HS-27A (cell line): ENCODE results near the gene PCDH15.

Experiments used
- DNase-seq: peaks from one replicate; pipeline ENCODE4 v3.0.0-alpha.2; 2012; ENCODE audit warnings: low read depth, missing footprints

The PCDH15 gene

DNA sequence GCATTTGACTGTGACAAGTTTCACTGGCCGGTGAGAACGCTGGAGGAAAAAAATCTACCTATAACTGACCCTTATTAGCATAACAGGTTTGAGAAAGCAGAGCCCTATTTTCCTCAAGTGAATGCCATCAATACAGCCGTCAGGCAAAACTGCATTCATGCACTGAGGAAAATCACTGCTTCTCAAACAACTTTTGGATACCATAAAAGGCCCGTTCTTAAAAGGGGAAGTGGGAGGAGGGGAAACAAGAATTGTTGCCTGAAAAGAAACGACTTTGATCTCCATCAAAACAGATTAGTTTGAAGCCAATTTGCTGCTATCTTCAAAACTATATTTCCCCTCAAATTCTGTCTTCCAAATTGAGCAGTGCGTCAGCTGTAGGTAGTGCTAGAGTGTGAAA is 670.6 kb downstream of the PCDH15 start:
- DNase-seq = no peak

DNA sequence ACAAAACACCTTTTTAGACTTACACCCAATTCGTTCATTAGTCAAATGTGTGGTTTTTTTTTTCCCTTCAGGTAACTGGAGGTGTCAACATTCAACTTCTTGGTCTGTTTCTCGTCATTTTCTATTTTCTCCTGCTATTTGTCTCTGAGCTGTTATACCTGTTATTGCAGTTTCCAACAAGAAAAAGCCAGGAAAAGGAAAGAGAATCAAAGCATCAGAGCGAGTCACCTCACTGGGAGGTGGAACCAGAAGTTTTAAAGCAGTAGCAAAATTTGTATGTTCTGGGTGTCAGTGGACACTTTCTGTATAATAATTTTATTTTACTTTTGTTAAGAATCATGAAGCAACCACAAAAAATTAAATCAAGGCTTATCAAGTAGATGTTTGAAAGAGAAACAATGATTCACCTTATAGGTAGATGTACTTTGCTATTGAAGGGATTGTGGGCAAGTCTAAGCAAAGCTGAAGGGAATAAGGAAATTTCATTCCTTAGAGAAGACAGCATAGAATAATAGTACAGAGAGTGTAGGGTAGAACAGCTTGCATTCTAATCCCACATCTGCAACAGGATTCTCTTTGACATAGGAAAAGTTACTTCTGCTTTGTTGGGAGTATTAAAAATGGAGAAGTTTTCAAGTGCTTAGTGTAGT is 675.8 kb downstream of the PCDH15 start:
- no peak for DNase-seq

DNA sequence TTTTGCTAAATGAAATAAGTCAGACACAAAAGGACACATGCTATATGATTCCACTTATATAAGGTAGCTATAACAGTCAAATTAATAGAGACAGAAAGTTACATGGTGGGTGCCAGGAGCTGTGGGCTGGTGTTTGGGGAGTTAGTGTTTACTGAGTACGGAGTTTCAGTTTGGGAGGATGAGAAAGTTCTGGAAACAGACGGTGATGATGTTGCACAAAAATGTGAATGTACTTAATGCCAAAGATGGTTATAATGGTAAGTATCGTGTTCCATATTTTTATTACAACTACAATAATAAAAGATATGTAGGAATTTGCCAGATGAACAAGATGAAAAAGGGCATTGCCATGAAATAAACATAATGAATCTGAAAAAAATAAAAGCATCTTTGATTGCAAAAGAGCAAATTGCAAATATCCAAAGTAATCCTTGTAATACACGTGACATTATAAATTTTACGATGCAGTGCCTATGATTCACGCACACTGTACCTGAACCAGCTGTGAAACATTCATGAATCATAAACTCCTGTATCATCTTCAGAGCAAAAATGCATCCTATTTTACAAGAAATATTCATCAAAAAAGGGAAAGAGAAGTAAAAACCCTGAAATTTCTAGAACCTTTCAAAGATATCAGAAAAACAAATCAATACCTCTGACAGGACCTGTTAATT is 676.7 kb downstream of the PCDH15 start:
- DNase-seq = no peak

- DNase-seq = no peak
These were observed 680.2 kb downstream of the PCDH15 start for GRCh38 chr10:54120806-54121205.

- no peak for DNase-seq
These were observed 692.1 kb downstream of the PCDH15 start for GRCh38 chr10:54108961-54109360.

DNA sequence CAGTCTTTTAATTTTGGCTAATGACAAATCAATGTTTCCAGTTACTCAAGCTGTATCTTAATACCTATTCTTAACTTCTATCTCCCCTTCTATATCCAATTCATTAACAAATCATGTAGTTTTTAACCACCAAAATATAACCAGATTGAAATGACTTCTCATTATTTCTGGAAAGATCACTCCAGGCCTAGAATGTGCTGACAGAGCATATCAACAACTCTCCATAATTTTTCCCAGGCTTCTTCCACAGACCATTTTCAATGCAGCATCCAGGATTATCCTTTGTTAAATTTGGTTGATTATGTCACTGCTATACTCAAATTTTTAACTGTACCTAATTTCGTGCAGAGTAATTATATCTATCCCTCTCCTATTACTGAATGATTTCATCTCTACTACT is 704.1 kb downstream of the PCDH15 start:
- DNase-seq = no peak

GRCh38 chr10:54094321-54094720 is 706.7 kb downstream of the PCDH15 start:
- no peak for DNase-seq

GRCh38 chr10:54091237-54091636 is 709.8 kb downstream of the PCDH15 start:
- DNase-seq = no peak

- DNase-seq = no peak
These were observed 719.1 kb downstream of the PCDH15 start for GRCh38 chr10:54081950-54082349.

DNA sequence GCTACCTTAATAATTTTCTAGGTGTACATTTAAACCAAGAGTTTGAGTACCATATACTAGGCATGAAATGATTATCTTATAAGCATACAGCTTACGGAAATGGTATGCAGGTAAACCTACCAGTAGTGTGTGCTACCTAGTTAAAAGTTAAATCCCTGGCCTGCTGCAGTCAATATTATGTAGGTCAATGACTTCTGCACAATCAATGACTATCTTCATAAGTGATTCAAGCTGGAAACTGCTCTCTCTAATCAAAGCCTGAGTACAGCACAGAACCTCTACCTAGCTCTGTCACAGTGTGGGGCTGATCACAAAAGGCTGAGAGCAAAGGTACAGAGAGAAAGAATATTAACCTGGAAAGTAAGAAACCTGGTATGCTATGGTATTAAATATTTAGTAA is 733.7 kb downstream of the PCDH15 start:
- DNase-seq = no peak

DNA sequence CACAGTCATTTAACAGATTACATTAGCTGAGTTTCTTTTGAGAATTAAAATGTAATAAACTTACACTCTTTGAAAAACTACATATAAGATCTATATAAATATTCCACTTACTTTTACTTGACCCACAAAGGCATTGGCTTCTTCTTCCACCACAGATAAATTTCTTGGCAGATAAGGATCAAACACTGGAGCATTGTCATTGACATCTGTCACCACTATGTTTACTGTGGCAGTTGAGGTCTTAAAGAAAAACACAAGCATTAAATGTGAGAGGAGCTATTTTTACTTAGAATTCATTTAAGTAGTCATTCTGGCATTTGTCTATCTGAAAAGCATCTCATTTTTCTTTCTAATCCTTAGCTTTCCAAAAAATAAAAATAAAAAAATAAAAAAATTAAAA is 734.4 kb downstream of the PCDH15 start:
- no peak for DNase-seq

GRCh38 chr10:54065106-54065505 is 735.9 kb downstream of the PCDH15 start:
- DNase-seq = no peak

- no peak for DNase-seq
These were observed 736.8 kb downstream of the PCDH15 start for GRCh38 chr10:54064215-54064614.

- DNase-seq = no peak
These were observed 737.5 kb downstream of the PCDH15 start for GRCh38 chr10:54063514-54063913.

- no peak for DNase-seq
These were observed 740.5 kb downstream of the PCDH15 start for GRCh38 chr10:54060572-54060971.

DNA sequence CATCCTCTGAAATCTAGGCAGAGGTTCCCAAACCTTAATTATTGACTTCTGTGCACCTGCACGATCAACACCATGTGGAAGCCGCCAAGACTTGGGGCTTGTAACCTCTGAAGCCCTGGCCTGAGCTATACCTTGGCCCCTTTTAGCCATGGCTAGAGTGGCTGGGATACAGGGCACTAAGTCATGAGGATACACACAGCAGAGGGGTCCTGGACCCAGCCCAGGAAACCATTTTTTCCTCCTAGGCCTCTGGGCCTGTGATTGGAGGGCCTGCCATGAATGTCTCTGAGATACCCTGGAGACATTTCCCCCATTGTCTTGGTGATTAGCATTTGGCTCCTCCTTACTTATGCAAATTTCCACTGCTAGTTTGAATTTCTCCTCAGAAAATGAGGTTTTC is 743.7 kb downstream of the PCDH15 start:
- no peak for DNase-seq

DNA sequence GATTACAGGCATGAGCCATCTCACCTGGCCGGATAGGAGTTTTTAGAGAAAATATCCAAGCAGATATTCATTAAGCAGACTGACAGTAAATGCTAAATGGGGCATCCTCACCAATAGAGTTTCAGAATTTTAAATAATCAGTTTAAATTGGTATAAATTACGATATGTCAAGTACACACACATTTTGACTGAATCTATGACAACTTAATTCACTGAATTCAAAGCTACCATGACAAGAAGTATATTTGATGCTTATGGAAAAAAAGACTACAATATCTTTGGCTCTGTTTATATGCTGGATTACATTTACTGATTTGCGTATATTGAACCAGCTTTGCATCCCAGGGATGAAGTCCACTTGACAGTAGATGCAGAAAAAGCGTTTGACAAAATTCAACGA is 774.7 kb downstream of the PCDH15 start:
- no peak for DNase-seq

GRCh38 chr10:54011117-54011516 is 789.9 kb downstream of the PCDH15 start:
- DNase-seq = no peak

GRCh38 chr10:54010337-54010933 is 790.6 kb downstream of the PCDH15 start:
- no peak for DNase-seq

GRCh38 chr10:54009672-54010071 is 791.4 kb downstream of the PCDH15 start:
- DNase-seq = no peak

DNA sequence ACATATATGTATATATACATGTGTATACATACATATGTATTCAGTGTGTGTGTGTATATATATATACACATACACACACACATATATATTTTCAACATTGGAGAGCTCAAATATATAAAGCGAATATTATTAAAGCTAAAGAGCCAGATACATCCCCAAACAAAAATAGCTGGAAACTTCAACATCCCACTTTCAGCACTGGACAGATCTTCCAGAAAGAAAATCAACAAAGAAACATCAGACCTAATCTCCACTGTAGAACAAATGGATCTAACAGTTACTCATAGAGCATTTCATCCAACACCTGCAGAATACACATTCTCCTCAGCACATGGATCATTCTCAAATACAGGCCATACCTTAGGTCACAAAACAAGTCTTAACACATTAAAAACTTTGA is 799.0 kb downstream of the PCDH15 start:
- no peak for DNase-seq

GRCh38 chr10:53997953-53998352 is 803.1 kb downstream of the PCDH15 start:
- no peak for DNase-seq

- DNase-seq = no peak
These were observed 810.2 kb downstream of the PCDH15 start for GRCh38 chr10:53990799-53991238.

DNA sequence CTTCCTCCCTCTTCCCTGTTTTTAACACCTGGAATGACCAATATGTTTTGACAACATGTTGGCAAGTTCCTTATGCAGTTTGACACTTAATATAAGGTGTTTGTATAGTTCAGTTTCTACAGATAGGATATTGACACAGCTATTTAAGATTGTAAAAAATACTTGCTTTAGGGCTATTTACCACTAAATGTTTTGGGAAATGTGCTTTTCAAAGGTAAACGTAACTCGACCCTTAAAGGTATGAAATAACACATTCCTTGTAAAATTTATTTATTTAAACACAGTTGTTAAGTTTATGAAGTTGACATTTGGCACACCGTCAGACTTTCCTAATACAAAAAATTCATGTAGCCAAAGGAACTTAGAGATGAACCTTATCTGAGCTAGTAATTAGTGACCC is 817.6 kb downstream of the PCDH15 start:
- DNase-seq = no peak
